ENCODE measurements around the gene E2F6. TPM values are rescaled to one million over a fixed set of nuclear protein-coding genes. Genes with fewer than 3 reads are reported as not detected.

E2F6 gene
- total and polyA plus RNA-seq, 2 of the 8 experiments (the other 6 are each of a cell fraction or from before 2014, with no cell fraction given), result 8.3 to 14.9 TPM

- TF ChIP-seq CHD7 (IDR thresholded peaks at IDR 0.05; ENCODE audit: insufficient replicate concordance, low read length), result no peak
- no peak for TF ChIP-seq POU5F1 (IDR thresholded peaks at IDR 0.05; ENCODE audit: low read depth, low read length)
- no peak for TF ChIP-seq TCF12 (IDR thresholded peaks at IDR 0.05; ENCODE audit: low read depth, low read length)
- no peak for TF ChIP-seq USF2 (IDR thresholded peaks at IDR 0.05; ENCODE audit: low read length)
- TF ChIP-seq KDM4A (IDR thresholded peaks at IDR 0.05; ENCODE audit: low read depth, low read length, severe bottlenecking), result no peak
- TF ChIP-seq CBX8 (IDR thresholded peaks at IDR 0.05; ENCODE audit: borderline replicate concordance, low read depth, low read length), result no peak
- TF ChIP-seq SAP30 (IDR thresholded peaks at IDR 0.05; ENCODE audit: insufficient read depth, insufficient replicate concordance, low read length), result no peak
- TF ChIP-seq KDM5A (IDR thresholded peaks at IDR 0.05; ENCODE audit: low read length), result no peak
- no peak for TF ChIP-seq KDM1A (IDR thresholded peaks at IDR 0.05; ENCODE audit: borderline replicate concordance, low read length)
- no peak for TF ChIP-seq JUND (IDR thresholded peaks at IDR 0.05; ENCODE audit: low read length)
Measured at GRCh38 chr2:11515490-11515981, 49.6 kb upstream of the E2F6 start (continued).

All from H1 (cell line).